ENCODE data around the gene DISP1. TPM values are rescaled to one million over a fixed set of nuclear protein-coding genes. Genes with fewer than 3 reads are reported as not detected.

Gene DISP1
- total RNA-seq, 1 experiment from 2014 or later = 2.0 TPM

GRCh38 chr1:222861062-222861461 lies 46.2 kb downstream of the DISP1 start:
- DNase-seq (ENCODE audit: low spot score) = no peak

Other genes starting within 250 kb of the DISP1 start
- gene TAF1A, start 225.1 kb upstream of the DISP1 start, total RNA-seq (2014; rRNA removed; shearing (Covaris generic)) = 4.8 and 5.3 TPM in 2 replicates
- 19.0 and 38.3 TPM in 2 replicates for gene MIA3, start 196.9 kb upstream of the DISP1 start, total RNA-seq (2014; rRNA removed; shearing (Covaris generic))
- 9.3 and 10.6 TPM in 2 replicates for gene AIDA, start 102.5 kb upstream of the DISP1 start, total RNA-seq (2014; rRNA removed; shearing (Covaris generic))
- 21.0 and 30.6 TPM in 2 replicates for gene BROX, start 102.5 kb upstream of the DISP1 start, total RNA-seq (2014; rRNA removed; shearing (Covaris generic))
- gene FAM177B, start 77.8 kb upstream of the DISP1 start, total RNA-seq (2014; rRNA removed; shearing (Covaris generic)) = 2.8 TPM in 1 of 2 replicates, not detected in the other